CD14-positive monocyte (primary cell): Measurements from ENCODE around the gene CACNA1E. TPM values are rescaled to one million over a fixed set of nuclear protein-coding genes. Genes with fewer than 3 reads are reported as not detected.

ENCODE experiments used
- DNase-seq, 3 donors: peaks; one replicate each; pipeline ENCODE4 v3.0.0-alpha.2; 2011 to 2022
- H2AFZ ChIP-seq: 2 replicates; pipeline ENCODE4 v1.6.0; 2012; ENCODE audit warnings: mild to moderate bottlenecking, low read depth, low read length, inconsistent platforms; ENCODE audit not compliant: insufficient read depth, poor library complexity, severe bottlenecking
- H3K27ac ChIP-seq, 2 donors: 1 replicate in 1 of 2; 2 replicates in 1 of 2; pipeline ENCODE4 v1.5.1; 2012 to 2013; ENCODE audit warnings: low read length in 2 of 2, control low read depth in 1 of 2, inconsistent platforms in 1 of 2, low read depth in 1 of 2, mild to moderate bottlenecking in 1 of 2
- H3K27me3 ChIP-seq, 2 donors: one replicate each; pipeline versions ENCODE4 v1.6.0 to v1.6.1; 2011 to 2013; ENCODE audit warnings: low read length in 2 of 2; ENCODE audit not compliant: control insufficient read depth in 2 of 2, insufficient read depth in 2 of 2
- H3K36me3 ChIP-seq, 2 donors: replicated peaks in 1 of 2; 1 replicate in 1 of 2; 2 replicates in 1 of 2; pipeline versions ENCODE4 v1.5.1 to v1.6.1; 2012 to 2013; ENCODE audit warnings: low read length in 2 of 2, control low read depth in 1 of 2, inconsistent platforms in 1 of 2, mild to moderate bottlenecking in 1 of 2; ENCODE audit not compliant: insufficient read depth in 2 of 2, control insufficient read depth in 1 of 2
- H3K4me1 ChIP-seq, 2 donors: 1 replicate in 1 of 2; 2 replicates in 1 of 2; pipeline versions ENCODE4 v1.5.1 to v1.6.1; 2012 to 2013; ENCODE audit warnings: low read length in 2 of 2, control low read depth in 1 of 2, inconsistent platforms in 1 of 2, mild to moderate bottlenecking in 1 of 2, moderate library complexity in 1 of 2; ENCODE audit not compliant: insufficient read depth in 2 of 2, control insufficient read depth in 1 of 2
- H3K4me2 ChIP-seq: replicated peaks from 2 replicates; pipeline ENCODE3; 2012; ENCODE audit warnings: low read length, moderate library complexity, mild to moderate bottlenecking; ENCODE audit not compliant: poor library complexity, severe bottlenecking; ENCODE audit errors: extremely low read depth
- H3K4me3 ChIP-seq, 3 experiments: fragments of 200-600 bp in 1 of 3; sonication (generic) in 1 of 3; replicated peaks in 1 of 3; 1 replicate in 2 of 3; 2 replicates in 1 of 3; pipeline ENCODE4 v1.5.1; 2011 to 2013; ENCODE audit warnings: low read length in 3 of 3, mild to moderate bottlenecking in 3 of 3, control low read depth in 2 of 3, low read depth in 2 of 3, inconsistent platforms in 1 of 3, moderate library complexity in 1 of 3
- H3K79me2 ChIP-seq: 2 replicates; pipeline ENCODE4 v1.6.0; 2012; ENCODE audit warnings: mild to moderate bottlenecking, control low read depth, inconsistent platforms, low read length, moderate library complexity; ENCODE audit not compliant: insufficient read depth
- H3K9ac ChIP-seq: 2 replicates; pipeline ENCODE4 v1.6.0; 2017; ENCODE audit warnings: low read length, mild to moderate bottlenecking; ENCODE audit not compliant: insufficient read depth, poor library complexity, severe bottlenecking
- H3K9me3 ChIP-seq, 2 donors: replicated peaks in 1 of 2; 1 replicate in 1 of 2; 2 replicates in 1 of 2; pipeline versions ENCODE4 v1.5.1 to v1.6.1; 2012 to 2013; ENCODE audit warnings: low read length in 2 of 2, control low read depth in 1 of 2; ENCODE audit not compliant: control insufficient read depth in 1 of 2, insufficient read depth in 1 of 2
- H4K20me1 ChIP-seq: 2 replicates; pipeline ENCODE4 v1.6.0; 2012; ENCODE audit warnings: mild to moderate bottlenecking, low read length, control low read depth, moderate library complexity; ENCODE audit not compliant: insufficient read depth
- H3K27ac Mint-ChIP-seq, 7 donors: one replicate each; pipeline ENCODE4 v1.8.0; 2020; ENCODE audit warnings: mild to moderate bottlenecking in 7 of 7, mixed read lengths in 7 of 7, moderate library complexity in 6 of 7, inconsistent platforms in 2 of 7
- H3K27me3 Mint-ChIP-seq, 3 donors: one replicate each; pipeline ENCODE4 v1.8.0; 2021 to 2022; ENCODE audit warnings: low read depth in 3 of 3, mild to moderate bottlenecking in 3 of 3, mixed read lengths in 3 of 3, moderate library complexity in 3 of 3, inconsistent platforms in 1 of 3
- H3K36me3 Mint-ChIP-seq, 2 donors: one replicate each; pipeline ENCODE4 v1.8.0; 2020; ENCODE audit warnings: mixed read lengths in 2 of 2, inconsistent platforms in 1 of 2, mild to moderate bottlenecking in 1 of 2
- H3K4me1 Mint-ChIP-seq: one replicate; pipeline ENCODE4 v1.8.0; 2020; ENCODE audit warnings: mild to moderate bottlenecking, mixed read lengths
- H3K4me3 Mint-ChIP-seq, 2 donors: one replicate each; pipeline ENCODE4 v1.8.0; 2020; ENCODE audit warnings: mild to moderate bottlenecking in 2 of 2, mixed read lengths in 2 of 2, moderate library complexity in 1 of 2
- H3K9me3 Mint-ChIP-seq, 7 donors: one replicate each; pipeline ENCODE4 v1.8.0; 2020 to 2022; ENCODE audit warnings: mixed read lengths in 7 of 7, mild to moderate bottlenecking in 6 of 7, moderate library complexity in 6 of 7, inconsistent platforms in 2 of 7
- WGBS: methylation state at CpG from one replicate; pipeline ENCODE4 v1.1.5; 2013; ENCODE audit warnings: missing lambda C conversion rate; ENCODE audit not compliant: insufficient coverage; 5-methylcytosine and 5-hydroxymethylcytosine counted together
- intact Hi-C, 2 donors: fragments of 100-400 bp; cut with micrococcal nuclease; formaldehyde crosslinking; loops; one replicate each; pipeline versions ENCODE4 v1.15.0 to v1.15.1; 2023
- polyA plus RNA-seq, 3 donors: library from polyadenylated mRNA; depleted of rRNA in 1 of 3; unstranded in 2 of 3; stranded (reverse) in 1 of 3; fragments of 300-500 nt in 2 of 3; fragments of >200 nt in 1 of 3; fragmentation: Illumina TruSeq in 2 of 3; gene quantifications; 1 replicate in 2 of 3; 2 replicates in 1 of 3; pipeline ENCODE4 v1.2.3, GENCODE V29; 2012 to 2021
- TF ChIP-seq, protein P1 (sequence below): fragments of 200-600 bp; IDR thresholded peaks from one replicate; pipeline ENCODE4 v1.8.0; 2022; ENCODE audit warnings: antibody characterized with exemption, mild to moderate bottlenecking

CACNA1E gene
- polyA plus RNA-seq, 3 donors = 0.04 TPM; not detected in 2

DNA sequence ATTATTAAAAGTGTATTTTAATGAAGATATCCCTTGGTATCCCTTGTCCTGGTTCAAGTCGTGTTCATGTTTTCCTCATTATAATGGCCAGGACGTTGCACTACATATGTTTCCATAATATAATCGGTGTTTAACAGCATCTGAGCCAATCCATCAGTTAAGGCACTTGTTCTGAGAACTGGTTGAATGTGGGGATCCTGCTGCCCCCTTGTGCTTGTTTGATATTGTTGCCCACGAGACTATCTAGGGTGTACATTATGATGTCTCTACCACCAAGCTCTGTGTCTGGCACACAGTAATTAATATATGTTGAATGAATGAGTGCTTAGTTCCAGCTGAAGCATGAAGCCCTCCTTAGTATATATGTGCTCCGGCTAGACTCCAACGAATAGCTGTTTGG is 193.0 kb downstream of the CACNA1E start:
- no peak overlapping the region for H3K4me2 ChIP-seq
- Mint-ChIP-seq H3K4me3 (no peak overlapping the region), H3K27ac (no peak overlapping the region), H3K9me3 (peaks cover 0 to 3% (median 0%) of the 10 kb centered on the region in 7 donors), H3K4me1 (no peaks in the 10 kb centered on the region), H3K27me3 (peaks cover 6 to 8% (median 7%) of the 10 kb centered on the region in 3 donors), H3K36me3 (no peaks in the 10 kb centered on the region)
- no peaks in the 10 kb centered on the region for H4K20me1 ChIP-seq
- no peaks in the 10 kb centered on the region for H3K9me3 ChIP-seq
- no peaks in the 10 kb centered on the region for H3K4me1 ChIP-seq
- TF ChIP-seq, protein P1, sequence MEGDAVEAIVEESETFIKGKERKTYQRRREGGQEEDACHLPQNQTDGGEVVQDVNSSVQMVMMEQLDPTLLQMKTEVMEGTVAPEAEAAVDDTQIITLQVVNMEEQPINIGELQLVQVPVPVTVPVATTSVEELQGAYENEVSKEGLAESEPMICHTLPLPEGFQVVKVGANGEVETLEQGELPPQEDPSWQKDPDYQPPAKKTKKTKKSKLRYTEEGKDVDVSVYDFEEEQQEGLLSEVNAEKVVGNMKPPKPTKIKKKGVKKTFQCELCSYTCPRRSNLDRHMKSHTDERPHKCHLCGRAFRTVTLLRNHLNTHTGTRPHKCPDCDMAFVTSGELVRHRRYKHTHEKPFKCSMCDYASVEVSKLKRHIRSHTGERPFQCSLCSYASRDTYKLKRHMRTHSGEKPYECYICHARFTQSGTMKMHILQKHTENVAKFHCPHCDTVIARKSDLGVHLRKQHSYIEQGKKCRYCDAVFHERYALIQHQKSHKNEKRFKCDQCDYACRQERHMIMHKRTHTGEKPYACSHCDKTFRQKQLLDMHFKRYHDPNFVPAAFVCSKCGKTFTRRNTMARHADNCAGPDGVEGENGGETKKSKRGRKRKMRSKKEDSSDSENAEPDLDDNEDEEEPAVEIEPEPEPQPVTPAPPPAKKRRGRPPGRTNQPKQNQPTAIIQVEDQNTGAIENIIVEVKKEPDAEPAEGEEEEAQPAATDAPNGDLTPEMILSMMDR = peak; percentile 15
- no peak for DNase-seq
- no peaks in the 10 kb centered on the region for H3K79me2 ChIP-seq
- H3K36me3 ChIP-seq = no peaks in the 10 kb centered on the region
- no peak overlapping the region for H3K9ac ChIP-seq
- WGBS = no CpG with 5 or more reads among the region's 6 CpGs
- intact Hi-C loops = loop anchor here in 1 of 2 donors (10.0 kb wide), 1 partner anchor 201 kb away; no protein-coding TSS in a partner anchor
- H2AFZ ChIP-seq = no peak overlapping the region
- H3K27ac ChIP-seq = no peak overlapping the region
- no peak overlapping the region for H3K4me3 ChIP-seq
- no peaks in the 10 kb centered on the region for H3K27me3 ChIP-seq

DNA sequence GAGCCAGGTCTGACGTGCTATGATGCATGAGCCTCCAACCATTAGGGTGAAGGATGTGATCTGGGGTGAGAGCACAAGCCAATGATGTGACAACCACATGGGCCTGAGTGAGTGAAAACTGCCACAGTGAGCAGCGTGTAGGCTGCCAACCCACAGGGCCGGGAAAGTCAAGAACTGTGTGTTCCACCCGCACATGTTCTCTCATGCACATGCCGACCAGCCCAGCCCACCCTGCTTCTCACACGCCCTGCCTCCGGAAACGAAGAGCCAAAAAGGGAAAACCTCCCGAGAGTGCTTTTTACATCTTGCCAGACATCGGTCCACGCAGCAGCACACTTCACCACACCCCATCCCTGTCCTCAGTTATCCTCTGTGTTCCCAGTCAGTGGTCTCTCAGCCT is 197.0 kb downstream of the CACNA1E start:
- Histone ChIP-seq H3K4me2 (no peak overlapping the region), H3K27ac (no peak overlapping the region), H3K79me2 (no peaks in the 10 kb centered on the region), H2AFZ (no peak overlapping the region), H3K4me1 (no peaks in the 10 kb centered on the region), H3K36me3 (no peaks in the 10 kb centered on the region), H3K27me3 (no peaks in the 10 kb centered on the region), H3K9ac (no peak overlapping the region), H4K20me1 (no peaks in the 10 kb centered on the region), H3K9me3 (no peaks in the 10 kb centered on the region), H3K4me3 (no peak overlapping the region)
- DNase-seq = no peak
- H3K27me3 Mint-ChIP-seq = peaks cover 3 to 9% (median 8%) of the 10 kb centered on the region in 3 donors
- no peaks in the 10 kb centered on the region for H3K4me1 Mint-ChIP-seq
- TF ChIP-seq, protein P1 = no peak
- WGBS = 92% methylated on average over 8 of the region's 11 CpGs
- peaks cover 0 to 2% (median 0%) of the 10 kb centered on the region in 7 donors for H3K9me3 Mint-ChIP-seq
- no peak overlapping the region for H3K4me3 Mint-ChIP-seq
- no peak overlapping the region for H3K27ac Mint-ChIP-seq
- no peaks in the 10 kb centered on the region for H3K36me3 Mint-ChIP-seq
- intact Hi-C loops = no loop called here
